DND-41 (cell line): ENCODE measurements around the gene PNPLA6.

Experiments
- ATAC-seq: fragments of 200-7000 bp; cut with Tn5 transposase; 3 replicates; pipeline ENCODE4 v1.9.1; 2021; ENCODE audit warnings: low read depth; ENCODE audit not compliant: insufficient read depth
- DNase-seq: peaks from one replicate; pipeline ENCODE4 v3.0.0-alpha.2; 2020
- H2AFZ ChIP-seq: 2 replicates; pipeline ENCODE4 v1.6.0; 2012; ENCODE audit warnings: low read depth, low read length
- H3K27ac ChIP-seq: 2 replicates; pipeline ENCODE4 v1.5.1; 2012; ENCODE audit warnings: low read length, inconsistent platforms
- H3K27me3 ChIP-seq: fragments of 200-600 bp; sonication (generic); 2 replicates; pipeline ENCODE4 v1.6.0; 2012; ENCODE audit warnings: low read length, mild to moderate bottlenecking, inconsistent platforms; ENCODE audit not compliant: insufficient read depth, poor library complexity
- H3K36me3 ChIP-seq: 2 replicates; pipeline ENCODE4 v1.5.1; 2012; ENCODE audit warnings: low read length, inconsistent platforms; ENCODE audit not compliant: insufficient read depth
- H3K4me1 ChIP-seq: 2 replicates; pipeline ENCODE4 v1.5.1; 2012; ENCODE audit warnings: mild to moderate bottlenecking, low read length; ENCODE audit not compliant: insufficient read depth
- H3K4me2 ChIP-seq: 2 replicates; pipeline ENCODE4 v1.6.0; 2012; ENCODE audit warnings: mild to moderate bottlenecking, moderate library complexity, low read length, inconsistent platforms; ENCODE audit not compliant: insufficient read depth
- H3K4me3 ChIP-seq, 2 experiments: fragments of 200-600 bp in 1 of 2; shearing (Covaris generic) in 1 of 2; 2 replicates each; pipeline ENCODE4 v1.5.1; 2012 to 2016; ENCODE audit warnings: inconsistent platforms in 2 of 2, low read length in 2 of 2, mild to moderate bottlenecking in 2 of 2, low read depth in 1 of 2, moderate library complexity in 1 of 2
- H3K79me2 ChIP-seq: 2 replicates; pipeline ENCODE4 v1.6.0; 2012; ENCODE audit warnings: low read length, inconsistent platforms; ENCODE audit not compliant: insufficient read depth
- H3K9ac ChIP-seq: 2 replicates; pipeline ENCODE4 v1.6.0; 2012; ENCODE audit warnings: low read depth, mild to moderate bottlenecking, inconsistent platforms, low read length, moderate library complexity
- H3K9me3 ChIP-seq: 2 replicates; pipeline ENCODE4 v1.5.1; 2012; ENCODE audit warnings: low read length, moderate library complexity, mild to moderate bottlenecking, inconsistent platforms; ENCODE audit not compliant: insufficient read depth, severe bottlenecking
- H4K20me1 ChIP-seq: 2 replicates; pipeline ENCODE4 v1.6.0; 2012; ENCODE audit warnings: low read length; ENCODE audit not compliant: insufficient read depth
- CTCF ChIP-seq: IDR thresholded peaks from 2 replicates; pipeline ENCODE4 v1.5.1; 2012; ENCODE audit warnings: borderline replicate concordance, low read length, moderate library complexity, mild to moderate bottlenecking; ENCODE audit not compliant: poor library complexity, severe bottlenecking; ENCODE audit errors: extremely low read depth
- EZH2 ChIP-seq: IDR thresholded peaks from 3 replicates; pipeline ENCODE4 v1.6.1; 2012; ENCODE audit warnings: borderline replicate concordance, low read depth, mild to moderate bottlenecking, moderate library complexity, low read length, inconsistent platforms; ENCODE audit not compliant: severe bottlenecking

Gene PNPLA6

GRCh38 chr19:7527516-7528191 is 7.9 kb upstream of the PNPLA6 start:
- H3K4me1 ChIP-seq: peaks cover 15% of the 10 kb centered on the region
- H4K20me1 ChIP-seq: no peaks in the 10 kb centered on the region; the same call in 1 of the 2 replicates
- no peak overlapping the region for H3K4me2 ChIP-seq
- H3K9ac ChIP-seq: no peak overlapping the region
- ATAC-seq: no peak
- peaks cover 53% of the 10 kb centered on the region for H3K36me3 ChIP-seq
- peaks cover 17% of the 10 kb centered on the region for H3K79me2 ChIP-seq
- DNase-seq: no peak
- H3K4me3 ChIP-seq: no peak overlapping the region
- no peaks in the 10 kb centered on the region for H3K27me3 ChIP-seq
- H2AFZ ChIP-seq: no peak overlapping the region
- H3K27ac ChIP-seq: no peak overlapping the region
- H3K9me3 ChIP-seq: no peaks in the 10 kb centered on the region
- TF ChIP-seq CTCF (no peak), EZH2 (no peak)

- DNase-seq (no peak), ATAC-seq (no peak)
- Histone ChIP-seq H3K4me2 (no peak overlapping the region), H4K20me1 (no peaks in the 10 kb centered on the region; the same call in 1 of the 2 replicates), H3K4me1 (peaks cover 15% of the 10 kb centered on the region), H3K4me3 (no peak overlapping the region), H3K27me3 (no peaks in the 10 kb centered on the region), H3K27ac (no peak overlapping the region), H3K9ac (no peak overlapping the region), H3K79me2 (peaks cover 12% of the 10 kb centered on the region), H2AFZ (no peak overlapping the region), H3K9me3 (no peaks in the 10 kb centered on the region), H3K36me3 (peaks cover 58% of the 10 kb centered on the region)
- no peak for TF ChIP-seq CTCF
- no peak for TF ChIP-seq EZH2
Measured at GRCh38 chr19:7528192-7528519, 7.4 kb upstream of the PNPLA6 start.

GRCh38 chr19:7528522-7529245 is 6.8 kb upstream of the PNPLA6 start:
- Histone ChIP-seq H3K9me3 (no peaks in the 10 kb centered on the region), H3K36me3 (peaks cover 58% of the 10 kb centered on the region), H3K9ac (no peak overlapping the region), H3K27ac (no peak overlapping the region), H3K27me3 (no peaks in the 10 kb centered on the region), H3K79me2 (peaks cover 6% of the 10 kb centered on the region), H3K4me2 (no peak overlapping the region), H3K4me3 (no peak overlapping the region), H4K20me1 (no peaks in the 10 kb centered on the region), H2AFZ (no peak overlapping the region), H3K4me1 (peaks cover 15% of the 10 kb centered on the region)
- TF ChIP-seq CTCF: no peak
- no peak for TF ChIP-seq EZH2
- no peak for ATAC-seq
- DNase-seq: no peak
